ENCODE results near the gene SPATA20. TPM values are rescaled to one million over a fixed set of nuclear protein-coding genes. Genes with fewer than 3 reads are reported as not detected.
A peak's percentile ranks its signal among the peaks of the same experiment; 100 is the strongest.

Gene SPATA20
- total and polyA plus RNA-seq, 2 of the 13 experiments (the other 11 are each of a cell fraction or from before 2014, with no cell fraction given), result 36.1 to 64.8 TPM

- in situ Hi-C loops (cut with HindIII; ENCODE audit: extremely low pct_ligation_motif_present, low pct_unique_long_range_greater_than_20kb), result no loop called here
- no TSS peak for BruUV-seq (replicated peaks)
- H3K4me2 ChIP-seq (ENCODE audit: low read depth, low read length), result no peak overlapping the region
These were observed 33.5 kb upstream of the SPATA20 start for GRCh38 chr17:50513495-50513894.

GRCh38 chr17:50514388-50514787, 32.6 kb upstream of the SPATA20 start:
- Histone ChIP-seq H3K79me2 (ENCODE audit: insufficient read depth, low read length) (no peaks in the 10 kb centered on the region), H3K9me3 (ENCODE audit: low read length) (no peaks in the 10 kb centered on the region), H3K4me1 (ENCODE audit: insufficient read depth, low read length) (peaks cover 58% of the 10 kb centered on the region), H3K4me2 (ENCODE audit: low read depth, low read length) (no peak overlapping the region; the same call in 1 of the 2 replicates), H3K4me3 (replicated peaks in 1 of 3; ENCODE audit: insufficient read depth in 1 of 3, low read depth in 2 of 3, low read length in 3 of 3) (no peak overlapping the region), H2AFZ (ENCODE audit: low read length) (no peak overlapping the region), H3K36me3 (replicated peaks in 1 of 2; ENCODE audit: control insufficient read depth in 1 of 2, insufficient read depth in 2 of 2, low read length in 2 of 2) (no peaks in the 10 kb centered on the region), H3K27ac (ENCODE audit: extremely low read length, insufficient read depth, low read length) (no peak overlapping the region), H4K20me1 (ENCODE audit: insufficient read depth, low read length) (no peaks in the 10 kb centered on the region), H3K27me3 (ENCODE audit: control insufficient read depth in 1 of 2, insufficient read depth in 2 of 2, low read length in 2 of 2) (peaks cover 0 to 8% of the 10 kb centered on the region in 2 experiments; a peak in 1 of 5 replicates), H3K9ac (ENCODE audit: insufficient read depth, low read depth, low read length) (no peak overlapping the region)
- CTCF ChIA-PET (ENCODE audit: low intra/inter-chr PET ratio, low total read pairs), result no interaction called here
- POLR2A ChIA-PET, result interaction anchor here (1.8 kb wide), 1 partner anchor 11 kb away, joined by 4 read pairs; no protein-coding TSS in a partner anchor
- WGBS (ENCODE audit: low lambda C conversion rate), result 2% methylated on average over 3 of the region's 3 CpGs
- ATAC-seq, result no peak
- DNase-seq (ENCODE audit: low spot score), result no peak
- intact Hi-C loops (cut with micrococcal nuclease; ENCODE audit: unreplicated experiment) (no loop called here), in situ Hi-C loops (cut with HindIII; ENCODE audit: extremely low pct_ligation_motif_present, low pct_unique_long_range_greater_than_20kb) (no loop called here)
- FAIRE-seq, result no peak
- no TSS peak for BruUV-seq (replicated peaks)
- TF ChIP-seq HDAC2 (CRISPR knock-in tag; IDR thresholded peaks at IDR 0.05) (0 out of 2 replicates have a peak, but pooled peaks have one; percentile 4), IRF1 (CRISPR knock-in tag; IDR thresholded peaks at IDR 0.05; ENCODE audit: low read depth) (no peak), MXD3 (CRISPR knock-in tag; IDR thresholded peaks at IDR 0.05) (no peak), RXRB (CRISPR knock-in tag; IDR thresholded peaks at IDR 0.05; ENCODE audit: borderline replicate concordance) (peak; percentile 14; the same call in 1 of the 2 replicates), ZNF75D (CRISPR knock-in tag; IDR thresholded peaks at IDR 0.05; ENCODE audit: borderline replicate concordance) (no peak), ZNF18 (CRISPR knock-in tag; IDR thresholded peaks at IDR 0.05; ENCODE audit: insufficient replicate concordance) (peak; percentile 34), NR2F2 (IDR thresholded peaks at IDR 0.05; ENCODE audit: borderline replicate concordance, low read depth) (no peak), NFE2L2 (IDR thresholded peaks at IDR 0.05; ENCODE audit: low read length) (no peak), MIER2 (CRISPR knock-in tag; IDR thresholded peaks at IDR 0.05) (no peak), ZNF740 (CRISPR knock-in tag; IDR thresholded peaks at IDR 0.05) (no peak), ZMYM4 (CRISPR knock-in tag; IDR thresholded peaks at IDR 0.05) (no peak), CREM (IDR thresholded peaks at IDR 0.05) (no peak), CREM (CRISPR knock-in tag; IDR thresholded peaks at IDR 0.05) (no peak), E2F1 (CRISPR knock-in tag; IDR thresholded peaks at IDR 0.05) (no peak), SETDB1 (CRISPR knock-in tag; IDR thresholded peaks at IDR 0.05; ENCODE audit: borderline replicate concordance) (no peak)

More at GRCh38 chr17:50513495-50513894, 33.5 kb upstream of the SPATA20 start:
- FAIRE-seq, result no peak
- ATAC-seq, result no peak
- intact Hi-C loops (cut with micrococcal nuclease; ENCODE audit: unreplicated experiment), result no loop called here
- H3K27ac ChIP-seq (ENCODE audit: extremely low read length, insufficient read depth, low read length), result no peak overlapping the region
- WGBS (ENCODE audit: low lambda C conversion rate), result 38% methylated on average over 4 of the region's 4 CpGs
- H3K36me3 ChIP-seq (replicated peaks in 1 of 2; ENCODE audit: control insufficient read depth in 1 of 2, insufficient read depth in 2 of 2, low read length in 2 of 2), result no peaks in the 10 kb centered on the region
- DNase-seq (ENCODE audit: low spot score), result no peak
- no peak overlapping the region for H3K4me3 ChIP-seq (replicated peaks in 1 of 3; ENCODE audit: insufficient read depth in 1 of 3, low read depth in 2 of 3, low read length in 3 of 3)
- no peak overlapping the region for H3K9ac ChIP-seq (ENCODE audit: insufficient read depth, low read depth, low read length)
- POLR2A ChIA-PET, result no interaction called here
- H3K27me3 ChIP-seq (ENCODE audit: control insufficient read depth in 1 of 2, insufficient read depth in 2 of 2, low read length in 2 of 2), result peaks cover 0 to 8% of the 10 kb centered on the region in 2 experiments; a peak in 1 of 5 replicates
- CTCF ChIA-PET (ENCODE audit: low intra/inter-chr PET ratio, low total read pairs), result no interaction called here
- H4K20me1 ChIP-seq (ENCODE audit: insufficient read depth, low read length), result no peaks in the 10 kb centered on the region
- peaks cover 49% of the 10 kb centered on the region for H3K4me1 ChIP-seq (ENCODE audit: insufficient read depth, low read length)
- no peaks in the 10 kb centered on the region for H3K79me2 ChIP-seq (ENCODE audit: insufficient read depth, low read length)
- no peak overlapping the region for H2AFZ ChIP-seq (ENCODE audit: low read length)
- TF ChIP-seq ZNF101 (CRISPR knock-in tag; IDR thresholded peaks at IDR 0.05; ENCODE audit: borderline replicate concordance, low read depth), result no peak
- H3K9me3 ChIP-seq (ENCODE audit: low read length), result no peaks in the 10 kb centered on the region

All from HepG2 (cell line).